NB4 (cell line): Measurements from ENCODE around the gene CCDC38.

Experiments used
- DNase-seq: peaks from one replicate; pipeline ENCODE4 v3.0.0; 2010; ENCODE audit warnings: low read depth
- H3K4me3 ChIP-seq: one replicate; pipeline ENCODE4 v1.5.1; 2011; ENCODE audit warnings: mild to moderate bottlenecking, low read depth, low read length, moderate library complexity
- MYC ChIP-seq: IDR thresholded peaks from 2 replicates; pipeline ENCODE4 v1.6.1; 2011; ENCODE audit warnings: low read depth, low read length
- POLR2A ChIP-seq: IDR thresholded peaks from 2 replicates; pipeline ENCODE4 v1.6.1; 2011; ENCODE audit warnings: mild to moderate bottlenecking; ENCODE audit not compliant: insufficient read length; ENCODE audit errors: extremely low read depth
- TF ChIP-seq, protein P1 (sequence below): IDR thresholded peaks from one replicate; pipeline ENCODE4 v1.5.1; 2012; ENCODE audit warnings: low read depth, low read length
- TF ChIP-seq, protein P2 (sequence below): IDR thresholded peaks from 2 replicates; pipeline ENCODE4 v1.6.1; 2011; ENCODE audit warnings: low read depth, low read length

The CCDC38 gene

GRCh38 chr12:95966287-95966870 lies 24.0 kb upstream of the CCDC38 start:
- DNase-seq, result no peak
- no peak overlapping the region for H3K4me3 ChIP-seq
- TF ChIP-seq, protein P1, sequence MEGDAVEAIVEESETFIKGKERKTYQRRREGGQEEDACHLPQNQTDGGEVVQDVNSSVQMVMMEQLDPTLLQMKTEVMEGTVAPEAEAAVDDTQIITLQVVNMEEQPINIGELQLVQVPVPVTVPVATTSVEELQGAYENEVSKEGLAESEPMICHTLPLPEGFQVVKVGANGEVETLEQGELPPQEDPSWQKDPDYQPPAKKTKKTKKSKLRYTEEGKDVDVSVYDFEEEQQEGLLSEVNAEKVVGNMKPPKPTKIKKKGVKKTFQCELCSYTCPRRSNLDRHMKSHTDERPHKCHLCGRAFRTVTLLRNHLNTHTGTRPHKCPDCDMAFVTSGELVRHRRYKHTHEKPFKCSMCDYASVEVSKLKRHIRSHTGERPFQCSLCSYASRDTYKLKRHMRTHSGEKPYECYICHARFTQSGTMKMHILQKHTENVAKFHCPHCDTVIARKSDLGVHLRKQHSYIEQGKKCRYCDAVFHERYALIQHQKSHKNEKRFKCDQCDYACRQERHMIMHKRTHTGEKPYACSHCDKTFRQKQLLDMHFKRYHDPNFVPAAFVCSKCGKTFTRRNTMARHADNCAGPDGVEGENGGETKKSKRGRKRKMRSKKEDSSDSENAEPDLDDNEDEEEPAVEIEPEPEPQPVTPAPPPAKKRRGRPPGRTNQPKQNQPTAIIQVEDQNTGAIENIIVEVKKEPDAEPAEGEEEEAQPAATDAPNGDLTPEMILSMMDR, result no peak
- TF ChIP-seq POLR2A, result no peak
- TF ChIP-seq, protein P2, sequence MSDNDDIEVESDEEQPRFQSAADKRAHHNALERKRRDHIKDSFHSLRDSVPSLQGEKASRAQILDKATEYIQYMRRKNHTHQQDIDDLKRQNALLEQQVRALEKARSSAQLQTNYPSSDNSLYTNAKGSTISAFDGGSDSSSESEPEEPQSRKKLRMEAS, result no peak
- no peak for TF ChIP-seq MYC

GRCh38 chr12:95963096-95963495 lies 20.7 kb upstream of the CCDC38 start:
- DNase-seq, result peak; percentile 93
- TF ChIP-seq MYC (peak; percentile 65), POLR2A (no peak)
- TF ChIP-seq, protein P2, result peak; percentile 64; the same call in 1 of the 2 replicates
- TF ChIP-seq, protein P1, result peak; percentile 85

DNA sequence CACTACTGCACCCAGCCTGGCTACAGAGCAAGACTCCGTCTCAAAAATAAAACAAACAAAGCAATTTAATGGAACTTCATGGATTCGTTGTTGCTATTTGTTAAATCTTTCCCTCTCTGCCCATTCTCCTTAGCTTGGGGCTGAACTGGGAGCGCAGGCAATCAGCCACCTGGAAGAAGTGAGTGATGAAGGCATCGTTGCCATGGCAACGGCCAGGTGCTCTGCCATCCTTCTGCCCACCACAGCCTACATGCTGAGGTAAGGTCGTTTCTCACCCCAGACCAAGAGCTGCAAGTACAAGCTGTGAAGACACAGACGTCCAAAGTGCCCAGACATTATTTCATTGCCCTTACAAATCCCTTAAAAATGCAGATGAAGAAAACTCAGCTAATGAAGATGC lies 19.8 kb upstream of the CCDC38 start:
- no peak overlapping the region for H3K4me3 ChIP-seq
- DNase-seq, result no peak
- TF ChIP-seq, protein P1, result no peak
- no peak for TF ChIP-seq MYC
- TF ChIP-seq, protein P2, result no peak
- TF ChIP-seq POLR2A, result no peak

More at GRCh38 chr12:95963096-95963495, 20.7 kb upstream of the CCDC38 start:
- H3K4me3 ChIP-seq, result no peak overlapping the region

DNA sequence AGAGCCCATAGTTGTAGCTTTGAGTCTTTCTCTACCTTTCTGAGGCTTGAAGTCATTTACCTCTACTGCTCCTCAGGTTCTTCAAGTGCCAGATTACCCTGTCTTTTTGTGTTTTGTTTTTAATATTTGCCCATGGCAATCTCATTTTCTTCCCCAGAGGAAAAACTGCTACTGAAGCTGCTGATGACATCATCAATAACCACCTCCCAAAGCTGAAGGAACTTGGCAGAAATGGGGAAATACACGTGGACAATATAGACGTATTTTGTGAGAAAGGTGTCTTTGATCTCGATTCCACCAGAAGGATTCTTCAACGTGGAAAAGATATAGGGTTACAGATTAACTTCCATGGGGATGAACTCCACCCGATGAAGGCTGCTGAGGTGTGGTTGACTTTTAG lies 17.8 kb upstream of the CCDC38 start:
- TF ChIP-seq, protein P1, result no peak
- TF ChIP-seq POLR2A, result no peak
- no peak for TF ChIP-seq MYC
- TF ChIP-seq, protein P2, result peak; percentile 46; the same call in 1 of the 2 replicates

GRCh38 chr12:95959107-95959506 lies 16.7 kb upstream of the CCDC38 start:
- H3K4me3 ChIP-seq, result no peak overlapping the region
- TF ChIP-seq, protein P1, result peak; percentile 34
- TF ChIP-seq POLR2A, result no peak
- TF ChIP-seq, protein P2, result no peak
- TF ChIP-seq MYC, result no peak
- peak; percentile 60 for DNase-seq

More for the DNA sequence above, 17.8 kb upstream of the CCDC38 start:
- no peak overlapping the region for H3K4me3 ChIP-seq
- peak; percentile 18 for DNase-seq
